Osteocyte (in vitro differentiated cells): ENCODE results near the gene VEZF1. TPM values are rescaled to one million over a fixed set of nuclear protein-coding genes. Genes with fewer than 3 reads are reported as not detected.
"Not testable (repeated sequence)": the region's sequence is repeated elsewhere in the genome, so short reads cannot be mapped to it uniquely, and the experiment has no call there.

ENCODE experiments used
- DNase-seq: peaks from one replicate; pipeline ENCODE4 v3.0.0; 2021; ENCODE audit warnings: mixed read lengths; ENCODE audit not compliant: unreplicated experiment; ENCODE audit errors: extremely low spot score
- H3K27ac Mint-ChIP-seq: one replicate; pipeline ENCODE4 v1.8.0; 2021; ENCODE audit warnings: mild to moderate bottlenecking, mixed read lengths; ENCODE audit not compliant: unreplicated experiment
- H3K27me3 Mint-ChIP-seq: one replicate; pipeline ENCODE4 v1.8.0; 2021; ENCODE audit warnings: mixed read lengths; ENCODE audit not compliant: unreplicated experiment
- H3K36me3 Mint-ChIP-seq: one replicate; pipeline ENCODE4 v1.8.0; 2021; ENCODE audit warnings: mixed read lengths; ENCODE audit not compliant: unreplicated experiment
- H3K4me1 Mint-ChIP-seq: one replicate; pipeline ENCODE4 v1.8.0; 2021; ENCODE audit warnings: mixed read lengths; ENCODE audit not compliant: unreplicated experiment
- H3K4me3 Mint-ChIP-seq: one replicate; pipeline ENCODE4 v1.8.0; 2021; ENCODE audit warnings: mild to moderate bottlenecking, moderate library complexity, mixed read lengths; ENCODE audit not compliant: unreplicated experiment
- H3K9me3 Mint-ChIP-seq: one replicate; pipeline ENCODE4 v1.8.0; 2021; ENCODE audit warnings: mixed read lengths; ENCODE audit not compliant: unreplicated experiment
- total RNA-seq: library from RNA; stranded (reverse); gene quantifications from 2 replicates; pipeline ENCODE4 v1.2.1, GENCODE V29; 2021
- TF ChIP-seq, protein P1 (sequence below): fragments of 200-600 bp; sonication (generic); IDR thresholded peaks from 2 replicates; pipeline ENCODE4 v1.5.0; 2021; ENCODE audit warnings: antibody characterized with exemption, mild to moderate bottlenecking, moderate library complexity

The VEZF1 gene
- total RNA-seq, 1 donor from 2014 or later: 50.6 TPM

DNA sequence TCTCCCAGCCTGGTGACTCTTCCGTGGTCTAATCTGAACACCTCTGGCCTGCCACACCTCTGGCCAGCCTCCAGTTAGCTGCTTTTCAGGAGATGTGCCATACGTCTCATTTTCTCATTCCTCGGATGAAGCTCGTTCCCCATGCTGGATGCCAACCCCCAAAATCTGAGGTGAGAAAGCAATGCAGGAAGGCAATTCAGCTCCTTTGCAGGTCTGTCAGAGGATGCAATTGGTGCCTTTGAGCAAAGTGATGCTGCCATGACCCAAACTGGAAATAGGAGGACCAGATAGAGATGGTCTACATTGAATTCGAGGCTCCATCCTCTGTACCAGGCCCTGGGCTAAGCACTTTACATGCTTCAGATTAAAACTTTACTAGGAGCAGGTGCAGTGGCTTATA, 21.8 kb downstream of the VEZF1 start:
- Mint-ChIP-seq H3K27ac (no peak overlapping the region), H3K4me1 (peaks cover 8% of the 10 kb centered on the region), H3K27me3 (no peaks in the 10 kb centered on the region), H3K4me3 (no peak overlapping the region), H3K36me3 (no peaks in the 10 kb centered on the region), H3K9me3 (no peaks in the 10 kb centered on the region)
- TF ChIP-seq, protein P1, sequence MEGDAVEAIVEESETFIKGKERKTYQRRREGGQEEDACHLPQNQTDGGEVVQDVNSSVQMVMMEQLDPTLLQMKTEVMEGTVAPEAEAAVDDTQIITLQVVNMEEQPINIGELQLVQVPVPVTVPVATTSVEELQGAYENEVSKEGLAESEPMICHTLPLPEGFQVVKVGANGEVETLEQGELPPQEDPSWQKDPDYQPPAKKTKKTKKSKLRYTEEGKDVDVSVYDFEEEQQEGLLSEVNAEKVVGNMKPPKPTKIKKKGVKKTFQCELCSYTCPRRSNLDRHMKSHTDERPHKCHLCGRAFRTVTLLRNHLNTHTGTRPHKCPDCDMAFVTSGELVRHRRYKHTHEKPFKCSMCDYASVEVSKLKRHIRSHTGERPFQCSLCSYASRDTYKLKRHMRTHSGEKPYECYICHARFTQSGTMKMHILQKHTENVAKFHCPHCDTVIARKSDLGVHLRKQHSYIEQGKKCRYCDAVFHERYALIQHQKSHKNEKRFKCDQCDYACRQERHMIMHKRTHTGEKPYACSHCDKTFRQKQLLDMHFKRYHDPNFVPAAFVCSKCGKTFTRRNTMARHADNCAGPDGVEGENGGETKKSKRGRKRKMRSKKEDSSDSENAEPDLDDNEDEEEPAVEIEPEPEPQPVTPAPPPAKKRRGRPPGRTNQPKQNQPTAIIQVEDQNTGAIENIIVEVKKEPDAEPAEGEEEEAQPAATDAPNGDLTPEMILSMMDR: no peak
- DNase-seq: peak; percentile 56

DNA sequence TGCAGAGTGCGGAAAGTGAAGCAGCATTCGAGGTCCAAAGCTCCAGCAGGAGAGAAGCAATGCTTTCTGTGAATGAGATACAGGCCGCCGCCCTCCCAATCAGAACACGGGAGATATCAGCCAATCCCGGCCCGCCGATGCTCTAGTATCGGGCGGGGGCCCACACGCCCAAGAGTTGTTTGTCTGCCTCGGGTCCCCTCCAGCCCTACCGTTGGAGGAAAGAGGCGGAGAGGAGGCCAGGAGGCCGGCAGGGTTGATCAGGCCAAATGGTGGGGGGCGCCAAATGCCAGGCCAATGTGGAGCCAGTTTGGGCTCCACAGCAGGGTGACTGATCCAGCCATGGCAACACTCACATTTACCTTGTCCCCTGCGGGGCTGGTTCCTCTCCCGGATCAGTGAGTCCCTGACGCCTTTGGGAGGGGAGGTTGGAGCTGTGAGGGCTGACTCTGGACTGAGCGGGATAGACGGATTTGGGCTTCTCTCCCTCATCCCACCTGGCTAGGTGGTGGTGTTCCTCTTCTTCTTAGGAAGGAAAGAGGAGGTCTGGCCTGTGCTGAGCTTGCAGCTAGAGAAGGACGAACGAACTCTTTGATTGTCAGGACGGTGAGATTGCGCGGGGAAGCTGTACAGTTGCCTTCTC, 22.4 kb downstream of the VEZF1 start:
- no peaks in the 10 kb centered on the region for H3K9me3 Mint-ChIP-seq
- peaks cover 3% of the 10 kb centered on the region for H3K4me1 Mint-ChIP-seq
- H3K27ac Mint-ChIP-seq: no peak overlapping the region
- H3K27me3 Mint-ChIP-seq: no peaks in the 10 kb centered on the region
- no peak overlapping the region for H3K4me3 Mint-ChIP-seq
- DNase-seq: peak; percentile 82
- TF ChIP-seq, protein P1: no peak
- no peaks in the 10 kb centered on the region for H3K36me3 Mint-ChIP-seq

DNA sequence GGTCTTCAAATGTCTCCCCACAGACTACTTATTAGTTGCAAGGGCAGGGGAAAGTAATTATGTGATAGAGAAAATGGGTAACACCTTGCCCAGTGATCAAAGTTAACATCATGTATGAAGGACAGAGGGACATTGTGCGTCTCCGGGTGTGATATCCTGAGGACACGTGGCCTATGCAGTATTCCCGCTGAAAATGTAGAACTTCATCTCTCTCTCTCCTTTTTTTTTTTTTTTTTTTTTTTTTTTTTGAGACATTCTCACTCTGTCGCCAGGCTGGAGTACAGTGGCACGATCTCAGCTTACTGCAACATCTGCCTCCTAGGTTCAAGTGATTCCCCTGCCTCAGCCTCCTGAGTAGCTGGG, 24.9 kb downstream of the VEZF1 start:
- DNase-seq: no peak
- no peaks in the 10 kb centered on the region for H3K36me3 Mint-ChIP-seq
- TF ChIP-seq, protein P1: no peak
- no peaks in the 10 kb centered on the region for H3K4me1 Mint-ChIP-seq
- no peaks in the 10 kb centered on the region for H3K9me3 Mint-ChIP-seq
- H3K4me3 Mint-ChIP-seq: no peak overlapping the region
- H3K27me3 Mint-ChIP-seq: no peaks in the 10 kb centered on the region
- H3K27ac Mint-ChIP-seq: no peak overlapping the region

DNA sequence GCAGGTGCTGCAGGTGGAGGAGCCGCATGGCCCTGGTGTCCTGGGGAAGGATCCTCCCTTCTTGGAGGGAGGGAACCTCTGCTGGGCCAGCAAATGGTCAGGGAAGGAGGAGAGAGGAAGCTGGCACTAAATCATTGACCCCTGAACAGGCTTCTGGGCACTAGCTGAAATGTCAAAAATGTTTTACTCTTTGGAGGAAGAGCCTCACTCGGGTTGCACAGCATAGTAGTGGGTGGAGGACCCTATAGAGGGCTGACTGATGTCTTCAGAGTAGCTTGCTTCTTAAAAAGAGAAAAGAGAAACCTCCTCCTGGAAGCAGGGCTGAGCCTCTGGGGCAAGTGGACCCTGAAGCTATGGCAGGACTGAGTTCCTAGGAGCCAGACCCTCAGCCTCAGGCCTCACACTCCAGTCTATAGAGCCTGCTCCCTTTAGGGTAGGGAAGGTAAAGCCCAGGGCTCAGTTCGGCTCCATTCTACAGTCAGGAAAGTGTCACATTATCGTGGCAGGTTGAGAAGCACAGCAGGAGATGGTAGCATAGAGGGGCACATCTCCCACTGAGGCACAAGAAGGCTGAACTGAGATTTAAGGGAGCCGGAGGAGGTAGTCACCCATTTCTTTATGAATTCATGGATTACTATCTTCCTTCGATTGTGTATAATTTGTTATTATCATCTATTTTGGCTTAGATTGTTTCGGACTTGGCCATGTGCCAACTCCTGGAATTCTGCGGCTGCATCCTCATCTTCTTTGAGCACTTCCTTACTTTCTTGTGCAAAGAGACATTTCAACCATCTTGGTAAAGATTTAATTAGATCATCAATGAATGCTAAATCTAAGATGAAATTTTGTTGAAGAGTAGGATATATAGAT, 25.5 kb downstream of the VEZF1 start:
- H3K4me1 Mint-ChIP-seq: no peaks in the 10 kb centered on the region
- no peak overlapping the region for H3K27ac Mint-ChIP-seq
- peak; percentile 48 for DNase-seq
- H3K4me3 Mint-ChIP-seq: no peak overlapping the region
- no peaks in the 10 kb centered on the region for H3K36me3 Mint-ChIP-seq
- no peaks in the 10 kb centered on the region for H3K27me3 Mint-ChIP-seq
- TF ChIP-seq, protein P1: no peak
- H3K9me3 Mint-ChIP-seq: no peaks in the 10 kb centered on the region

DNA sequence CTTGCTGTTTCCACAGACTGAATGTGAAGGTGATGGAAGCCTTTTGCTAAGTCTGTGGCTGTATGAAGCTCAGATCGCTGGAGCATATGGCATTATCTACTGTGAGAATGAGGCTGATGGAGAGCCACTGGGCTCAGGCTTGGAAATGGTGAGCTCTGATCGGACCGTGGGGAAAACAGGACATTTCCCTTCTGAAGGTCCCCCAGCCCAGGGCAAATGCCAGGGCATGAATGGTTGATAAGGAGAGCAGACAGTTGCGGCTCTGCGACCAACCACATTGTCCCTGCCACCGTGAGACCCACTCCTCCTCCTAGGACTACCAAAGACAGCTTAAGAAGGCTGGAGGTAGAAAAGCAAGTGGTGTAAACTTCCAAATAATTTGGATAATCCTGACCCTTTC, 28.1 kb downstream of the VEZF1 start:
- H3K27me3 Mint-ChIP-seq: no peaks in the 10 kb centered on the region

DNA sequence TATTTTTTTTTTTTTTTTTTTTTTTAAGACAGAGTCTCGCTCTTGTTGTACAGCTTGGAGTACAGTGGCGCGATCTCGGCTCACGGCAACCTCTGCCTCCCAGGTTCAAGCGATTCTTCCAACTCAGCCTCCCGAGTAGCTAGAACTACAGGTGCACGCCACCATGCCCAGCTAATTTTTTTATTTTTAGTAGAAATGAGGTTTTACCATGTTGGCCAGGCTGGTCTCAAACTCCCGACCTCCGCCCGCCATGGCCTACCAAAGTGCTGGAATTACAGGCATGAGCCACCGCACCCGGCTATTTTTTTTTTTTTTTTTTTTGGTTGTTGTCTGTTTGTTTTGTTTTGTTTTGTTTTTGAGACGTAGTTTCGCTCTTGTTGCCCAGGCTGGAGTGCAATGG, 29.7 kb downstream of the VEZF1 start:
- not testable (repeated sequence) for H3K27ac Mint-ChIP-seq, DNase-seq, H3K4me3 Mint-ChIP-seq, H3K36me3 Mint-ChIP-seq, H3K27me3 Mint-ChIP-seq, H3K9me3 Mint-ChIP-seq
- peaks cover 14% of the 10 kb centered on the region for H3K4me1 Mint-ChIP-seq

More for the DNA sequence above, 28.1 kb downstream of the VEZF1 start:
- TF ChIP-seq, protein P1: no peak
- Mint-ChIP-seq H3K4me1 (peaks cover 5% of the 10 kb centered on the region), H3K4me3 (no peak overlapping the region), H3K9me3 (no peaks in the 10 kb centered on the region), H3K36me3 (no peaks in the 10 kb centered on the region), H3K27ac (no peak overlapping the region)
- DNase-seq: no peak
